ENCODE data around the gene NOL9. TPM values are rescaled to one million over a fixed set of nuclear protein-coding genes. Genes with fewer than 3 reads are reported as not detected.

NOL9 gene
- total and polyA plus RNA-seq, 2 of the 13 experiments (the other 11 are each of a cell fraction or from before 2014, with no cell fraction given), result 18.0 to 24.7 TPM

DNA sequence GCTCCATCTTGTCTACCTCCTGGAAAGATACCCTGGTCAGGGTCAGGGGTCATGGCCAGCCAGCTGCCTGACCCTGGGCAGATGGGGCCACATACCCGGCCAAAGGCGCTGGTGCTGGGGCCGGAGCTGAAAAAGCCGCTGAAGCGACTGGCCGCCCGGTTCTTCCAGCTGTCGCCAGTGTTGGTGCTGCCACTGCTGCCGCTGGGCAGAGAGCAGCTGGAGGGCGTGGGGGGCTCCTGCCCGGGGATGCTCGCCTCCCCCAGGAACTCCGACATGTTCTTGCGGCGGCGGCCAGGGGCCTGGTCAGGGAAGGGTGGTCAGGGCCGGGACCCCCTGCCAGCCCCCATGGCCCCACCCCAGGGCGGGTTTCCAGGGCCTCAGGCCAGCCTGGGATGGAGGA lies 81.2 kb downstream of the NOL9 start:
- H3K27ac ChIP-seq (ENCODE audit: extremely low read length, insufficient read depth, low read length), result no peak overlapping the region
- TF ChIP-seq ZMYM3 (CRISPR knock-in tag; IDR thresholded peaks at IDR 0.05), result no peak

DNA sequence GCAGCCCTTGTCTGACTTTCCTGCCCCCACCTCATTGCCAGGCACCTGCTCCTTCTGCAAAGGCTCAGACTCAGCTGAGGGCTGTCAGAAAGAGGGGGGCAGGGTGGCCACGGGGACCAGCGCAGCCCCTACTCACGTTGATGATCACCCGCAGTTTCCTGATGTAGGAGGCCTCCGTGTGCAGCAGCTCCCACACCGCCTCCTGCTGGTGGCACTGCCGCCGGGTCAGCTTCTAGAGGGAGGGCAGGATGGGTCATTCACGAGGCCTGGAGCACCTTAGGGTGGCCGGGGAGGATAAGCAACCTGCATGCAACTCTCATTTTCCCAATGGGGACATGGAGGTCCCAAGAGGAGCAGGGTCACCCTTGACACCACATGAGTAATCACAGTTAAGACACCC lies 81.9 kb downstream of the NOL9 start:
- Histone ChIP-seq H3K27ac (ENCODE audit: extremely low read length, insufficient read depth, low read length) (no peak overlapping the region), H3K36me3 (replicated peaks in 1 of 2; ENCODE audit: control insufficient read depth in 1 of 2, insufficient read depth in 2 of 2, low read length in 2 of 2) (no peaks in the 10 kb centered on the region), H3K79me2 (ENCODE audit: insufficient read depth, low read length) (no peaks in the 10 kb centered on the region), H2AFZ (ENCODE audit: low read length) (no peak overlapping the region), H3K27me3 (ENCODE audit: control insufficient read depth in 1 of 2, insufficient read depth in 2 of 2, low read length in 2 of 2) (no peaks in the 10 kb centered on the region), H4K20me1 (ENCODE audit: insufficient read depth, low read length) (no peaks in the 10 kb centered on the region), H3K4me2 (ENCODE audit: low read depth, low read length) (no peak overlapping the region), H3K4me3 (replicated peaks in 1 of 3; ENCODE audit: insufficient read depth in 1 of 3, low read depth in 2 of 3, low read length in 3 of 3) (no peak overlapping the region), H3K9ac (ENCODE audit: insufficient read depth, low read depth, low read length) (no peak overlapping the region), H3K4me1 (ENCODE audit: insufficient read depth, low read length) (peaks cover 23% of the 10 kb centered on the region), H3K9me3 (ENCODE audit: low read length) (no peaks in the 10 kb centered on the region)
- in situ Hi-C loops (cut with HindIII; ENCODE audit: extremely low pct_ligation_motif_present, low pct_unique_long_range_greater_than_20kb), result no loop called here
- WGBS (ENCODE audit: low lambda C conversion rate), result 83% methylated on average over 2 of the region's 10 CpGs
- BruUV-seq (replicated peaks), result no TSS peak
- CTCF ChIA-PET (ENCODE audit: low intra/inter-chr PET ratio, low total read pairs), result interaction anchor here (0.8 kb wide), 1 partner anchor 28 kb away, joined by 3 read pairs; no protein-coding TSS in a partner anchor
- FAIRE-seq (no peak), ATAC-seq (no peak), DNase-seq (ENCODE audit: low spot score) (no peak)
- POLR2A ChIA-PET, result interaction anchor here (1.5 kb wide), 2 partner anchors 21 to 26 kb away, joined by 3 to 4 read pairs; no protein-coding TSS in a partner anchor
- no peak for TF ChIP-seq GTF3A (CRISPR knock-in tag; conservative IDR thresholded peaks at IDR 0.05)
- TF ChIP-seq, protein P1, sequence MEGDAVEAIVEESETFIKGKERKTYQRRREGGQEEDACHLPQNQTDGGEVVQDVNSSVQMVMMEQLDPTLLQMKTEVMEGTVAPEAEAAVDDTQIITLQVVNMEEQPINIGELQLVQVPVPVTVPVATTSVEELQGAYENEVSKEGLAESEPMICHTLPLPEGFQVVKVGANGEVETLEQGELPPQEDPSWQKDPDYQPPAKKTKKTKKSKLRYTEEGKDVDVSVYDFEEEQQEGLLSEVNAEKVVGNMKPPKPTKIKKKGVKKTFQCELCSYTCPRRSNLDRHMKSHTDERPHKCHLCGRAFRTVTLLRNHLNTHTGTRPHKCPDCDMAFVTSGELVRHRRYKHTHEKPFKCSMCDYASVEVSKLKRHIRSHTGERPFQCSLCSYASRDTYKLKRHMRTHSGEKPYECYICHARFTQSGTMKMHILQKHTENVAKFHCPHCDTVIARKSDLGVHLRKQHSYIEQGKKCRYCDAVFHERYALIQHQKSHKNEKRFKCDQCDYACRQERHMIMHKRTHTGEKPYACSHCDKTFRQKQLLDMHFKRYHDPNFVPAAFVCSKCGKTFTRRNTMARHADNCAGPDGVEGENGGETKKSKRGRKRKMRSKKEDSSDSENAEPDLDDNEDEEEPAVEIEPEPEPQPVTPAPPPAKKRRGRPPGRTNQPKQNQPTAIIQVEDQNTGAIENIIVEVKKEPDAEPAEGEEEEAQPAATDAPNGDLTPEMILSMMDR (CRISPR knock-in tag; IDR thresholded peaks at IDR 0.05), result peak; percentile 57
- TF ChIP-seq, protein P2, sequence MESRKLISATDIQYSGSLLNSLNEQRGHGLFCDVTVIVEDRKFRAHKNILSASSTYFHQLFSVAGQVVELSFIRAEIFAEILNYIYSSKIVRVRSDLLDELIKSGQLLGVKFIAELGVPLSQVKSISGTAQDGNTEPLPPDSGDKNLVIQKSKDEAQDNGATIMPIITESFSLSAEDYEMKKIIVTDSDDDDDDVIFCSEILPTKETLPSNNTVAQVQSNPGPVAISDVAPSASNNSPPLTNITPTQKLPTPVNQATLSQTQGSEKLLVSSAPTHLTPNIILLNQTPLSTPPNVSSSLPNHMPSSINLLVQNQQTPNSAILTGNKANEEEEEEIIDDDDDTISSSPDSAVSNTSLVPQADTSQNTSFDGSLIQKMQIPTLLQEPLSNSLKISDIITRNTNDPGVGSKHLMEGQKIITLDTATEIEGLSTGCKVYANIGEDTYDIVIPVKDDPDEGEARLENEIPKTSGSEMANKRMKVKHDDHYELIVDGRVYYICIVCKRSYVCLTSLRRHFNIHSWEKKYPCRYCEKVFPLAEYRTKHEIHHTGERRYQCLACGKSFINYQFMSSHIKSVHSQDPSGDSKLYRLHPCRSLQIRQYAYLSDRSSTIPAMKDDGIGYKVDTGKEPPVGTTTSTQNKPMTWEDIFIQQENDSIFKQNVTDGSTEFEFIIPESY (CRISPR knock-in tag; IDR thresholded peaks at IDR 0.05), result peak; percentile 50; the same call in 1 of the 2 replicates
- TF ChIP-seq ZFP36 (IDR thresholded peaks at IDR 0.05; ENCODE audit: borderline replicate concordance, low read depth, low read length, partially characterized antibody), result no peak
- peak; percentile 16; the same call in 1 of the 2 replicates for TF ChIP-seq STAG1 (CRISPR knock-in tag; IDR thresholded peaks at IDR 0.05)
- no peak for TF ChIP-seq ZNF589 (CRISPR knock-in tag; conservative IDR thresholded peaks at IDR 0.05)
- intact Hi-C loops (cut with micrococcal nuclease; ENCODE audit: unreplicated experiment), result no loop called here

More for the DNA sequence above, 81.2 kb downstream of the NOL9 start:
- Histone ChIP-seq H3K4me3 (replicated peaks in 1 of 3; ENCODE audit: insufficient read depth in 1 of 3, low read depth in 2 of 3, low read length in 3 of 3) (no peak overlapping the region), H3K79me2 (ENCODE audit: insufficient read depth, low read length) (no peaks in the 10 kb centered on the region), H4K20me1 (ENCODE audit: insufficient read depth, low read length) (no peaks in the 10 kb centered on the region), H3K27me3 (ENCODE audit: control insufficient read depth in 1 of 2, insufficient read depth in 2 of 2, low read length in 2 of 2) (no peaks in the 10 kb centered on the region), H3K4me2 (ENCODE audit: low read depth, low read length) (no peak overlapping the region), H2AFZ (ENCODE audit: low read length) (no peak overlapping the region), H3K4me1 (ENCODE audit: insufficient read depth, low read length) (peaks cover 24% of the 10 kb centered on the region), H3K9ac (ENCODE audit: insufficient read depth, low read depth, low read length) (no peak overlapping the region), H3K36me3 (replicated peaks in 1 of 2; ENCODE audit: control insufficient read depth in 1 of 2, insufficient read depth in 2 of 2, low read length in 2 of 2) (no peaks in the 10 kb centered on the region), H3K9me3 (ENCODE audit: low read length) (no peaks in the 10 kb centered on the region)
- in situ Hi-C loops (cut with HindIII; ENCODE audit: extremely low pct_ligation_motif_present, low pct_unique_long_range_greater_than_20kb) (no loop called here), intact Hi-C loops (cut with micrococcal nuclease; ENCODE audit: unreplicated experiment) (no loop called here)
- CTCF ChIA-PET (ENCODE audit: low intra/inter-chr PET ratio, low total read pairs), result interaction anchor here (0.8 kb wide), 1 partner anchor 28 kb away, joined by 3 read pairs; no protein-coding TSS in a partner anchor
- BruUV-seq (replicated peaks), result no TSS peak
- POLR2A ChIA-PET, result interaction anchor here (1.5 kb wide), 1 partner anchor 22 kb away, joined by 4 read pairs; no protein-coding TSS in a partner anchor
- DNase-seq (ENCODE audit: low spot score), result no peak
- no peak for FAIRE-seq
- 89% methylated on average over 7 of the region's 18 CpGs for WGBS (ENCODE audit: low lambda C conversion rate)
- ATAC-seq, result no peak
